Breast epithelium (tissue), 3 donors: ENCODE results near the gene PIK3R5.

Experiments
- POLR2A ChIP-seq: fragments of 450-650 bp; IDR thresholded peaks from one replicate; pipeline ENCODE4 v1.6.1; 2016; ENCODE audit warnings: antibody characterized with exemption, mild to moderate bottlenecking, moderate library complexity
- POLR2AphosphoS5 ChIP-seq, 3 donors: sonication (generic); formaldehyde crosslinking; IDR thresholded peaks; one replicate each; pipeline ENCODE4 v1.6.1; 2017; ENCODE audit warnings: antibody characterized with exemption in 3 of 3
- TF ChIP-seq, protein P1 (sequence below), 3 donors: fragments of 450-650 bp; IDR thresholded peaks; one replicate each; pipeline ENCODE4 v1.5.1; 2016 to 2017; ENCODE audit warnings: antibody characterized with exemption in 3 of 3, mild to moderate bottlenecking in 3 of 3, moderate library complexity in 3 of 3

DNA sequence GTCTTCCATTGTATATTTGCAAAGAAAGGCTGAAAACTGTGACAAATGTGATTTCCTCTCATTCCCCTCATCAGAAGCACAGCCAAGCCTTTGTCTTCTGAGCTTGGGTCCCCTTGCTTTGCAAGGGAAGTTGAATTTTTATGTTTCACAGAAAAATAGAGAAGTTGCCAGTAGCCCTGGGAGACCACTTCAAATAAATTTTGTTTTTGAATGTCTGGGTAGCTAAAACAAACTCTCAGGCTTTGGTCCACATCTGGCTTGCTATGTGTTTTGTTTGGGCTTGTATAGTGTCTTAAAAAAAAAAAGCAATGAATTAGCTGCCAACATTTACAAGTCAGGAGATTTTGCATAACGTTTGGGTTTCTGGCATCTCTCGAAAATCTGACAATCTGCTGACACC lies 122.2 kb downstream of the PIK3R5 start:
- TF ChIP-seq, protein P1, sequence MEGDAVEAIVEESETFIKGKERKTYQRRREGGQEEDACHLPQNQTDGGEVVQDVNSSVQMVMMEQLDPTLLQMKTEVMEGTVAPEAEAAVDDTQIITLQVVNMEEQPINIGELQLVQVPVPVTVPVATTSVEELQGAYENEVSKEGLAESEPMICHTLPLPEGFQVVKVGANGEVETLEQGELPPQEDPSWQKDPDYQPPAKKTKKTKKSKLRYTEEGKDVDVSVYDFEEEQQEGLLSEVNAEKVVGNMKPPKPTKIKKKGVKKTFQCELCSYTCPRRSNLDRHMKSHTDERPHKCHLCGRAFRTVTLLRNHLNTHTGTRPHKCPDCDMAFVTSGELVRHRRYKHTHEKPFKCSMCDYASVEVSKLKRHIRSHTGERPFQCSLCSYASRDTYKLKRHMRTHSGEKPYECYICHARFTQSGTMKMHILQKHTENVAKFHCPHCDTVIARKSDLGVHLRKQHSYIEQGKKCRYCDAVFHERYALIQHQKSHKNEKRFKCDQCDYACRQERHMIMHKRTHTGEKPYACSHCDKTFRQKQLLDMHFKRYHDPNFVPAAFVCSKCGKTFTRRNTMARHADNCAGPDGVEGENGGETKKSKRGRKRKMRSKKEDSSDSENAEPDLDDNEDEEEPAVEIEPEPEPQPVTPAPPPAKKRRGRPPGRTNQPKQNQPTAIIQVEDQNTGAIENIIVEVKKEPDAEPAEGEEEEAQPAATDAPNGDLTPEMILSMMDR (IDR thresholded peaks at IDR 0.05) = no peak
- no peak for TF ChIP-seq POLR2AphosphoS5 (IDR thresholded peaks at IDR 0.05)
- TF ChIP-seq POLR2A = no peak
